Testis (tissue), 2 donors: ENCODE measurements around the gene MN1.

ENCODE experiments used
- POLR2A ChIP-seq: fragments of 450-650 bp; IDR thresholded peaks from one replicate; pipeline ENCODE4 v1.6.1; 2017; ENCODE audit warnings: antibody characterized with exemption, mild to moderate bottlenecking, moderate library complexity
- TF ChIP-seq, protein P1 (sequence below), 3 experiments: fragments of 450-650 bp in 2 of 3; fragments of 200-600 bp in 1 of 3; sonication (generic) in 1 of 3; IDR thresholded peaks; one replicate each; pipeline ENCODE4 v1.5.1; 2016 to 2019; ENCODE audit warnings: antibody characterized with exemption in 3 of 3, mild to moderate bottlenecking in 2 of 3, moderate library complexity in 1 of 3

DNA sequence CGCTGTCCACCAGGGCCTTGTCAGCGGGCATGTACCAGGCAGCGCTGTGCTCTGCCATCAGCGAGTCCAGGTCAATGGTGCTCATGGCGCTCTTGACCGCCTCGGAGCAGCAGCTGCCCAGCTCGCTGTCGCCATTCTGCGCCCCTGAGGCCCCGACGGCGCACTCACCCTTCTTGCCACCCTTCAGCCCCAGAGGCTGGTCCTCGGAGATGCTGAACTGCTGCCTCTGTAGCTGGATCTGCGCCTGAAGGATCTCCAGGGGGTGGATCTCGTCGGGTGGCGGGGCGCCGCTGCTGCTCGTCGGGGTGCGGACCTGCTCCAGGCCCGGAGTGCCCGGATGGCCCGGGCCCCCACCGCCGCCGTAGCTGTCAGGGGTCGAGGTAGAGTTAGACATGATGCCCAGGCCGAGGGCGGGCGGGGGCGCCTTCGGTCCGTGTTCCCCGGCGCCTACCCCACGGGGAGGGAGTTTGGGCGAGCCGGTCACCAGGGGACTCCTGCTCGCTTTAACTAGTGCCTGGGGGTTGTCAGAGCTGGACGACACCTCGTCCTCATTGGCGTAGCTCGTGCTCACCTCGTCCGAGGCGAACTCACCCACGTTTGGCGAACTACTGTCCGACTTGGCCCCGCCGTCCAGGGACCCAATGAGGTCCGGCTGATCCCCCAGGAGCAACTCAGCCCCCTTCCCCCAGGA, 4.6 kb downstream of the MN1 start:
- TF ChIP-seq, protein P1, sequence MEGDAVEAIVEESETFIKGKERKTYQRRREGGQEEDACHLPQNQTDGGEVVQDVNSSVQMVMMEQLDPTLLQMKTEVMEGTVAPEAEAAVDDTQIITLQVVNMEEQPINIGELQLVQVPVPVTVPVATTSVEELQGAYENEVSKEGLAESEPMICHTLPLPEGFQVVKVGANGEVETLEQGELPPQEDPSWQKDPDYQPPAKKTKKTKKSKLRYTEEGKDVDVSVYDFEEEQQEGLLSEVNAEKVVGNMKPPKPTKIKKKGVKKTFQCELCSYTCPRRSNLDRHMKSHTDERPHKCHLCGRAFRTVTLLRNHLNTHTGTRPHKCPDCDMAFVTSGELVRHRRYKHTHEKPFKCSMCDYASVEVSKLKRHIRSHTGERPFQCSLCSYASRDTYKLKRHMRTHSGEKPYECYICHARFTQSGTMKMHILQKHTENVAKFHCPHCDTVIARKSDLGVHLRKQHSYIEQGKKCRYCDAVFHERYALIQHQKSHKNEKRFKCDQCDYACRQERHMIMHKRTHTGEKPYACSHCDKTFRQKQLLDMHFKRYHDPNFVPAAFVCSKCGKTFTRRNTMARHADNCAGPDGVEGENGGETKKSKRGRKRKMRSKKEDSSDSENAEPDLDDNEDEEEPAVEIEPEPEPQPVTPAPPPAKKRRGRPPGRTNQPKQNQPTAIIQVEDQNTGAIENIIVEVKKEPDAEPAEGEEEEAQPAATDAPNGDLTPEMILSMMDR (IDR thresholded peaks at IDR 0.05): no peak
- no peak for TF ChIP-seq POLR2A
